Testis (tissue), 2 donors: Measurements from ENCODE around the gene AQP12A.

ENCODE experiments used
- POLR2A ChIP-seq: fragments of 450-650 bp; IDR thresholded peaks from one replicate; pipeline ENCODE4 v1.6.1; 2017; ENCODE audit warnings: antibody characterized with exemption, mild to moderate bottlenecking, moderate library complexity
- TF ChIP-seq, protein P1 (sequence below), 3 experiments: fragments of 450-650 bp in 2 of 3; fragments of 200-600 bp in 1 of 3; sonication (generic) in 1 of 3; IDR thresholded peaks; one replicate each; pipeline ENCODE4 v1.5.1; 2016 to 2019; ENCODE audit warnings: antibody characterized with exemption in 3 of 3, mild to moderate bottlenecking in 2 of 3, moderate library complexity in 1 of 3

GRCh38 chr2:240648155-240648649, 43.5 kb upstream of the AQP12A start:
- TF ChIP-seq, protein P1, sequence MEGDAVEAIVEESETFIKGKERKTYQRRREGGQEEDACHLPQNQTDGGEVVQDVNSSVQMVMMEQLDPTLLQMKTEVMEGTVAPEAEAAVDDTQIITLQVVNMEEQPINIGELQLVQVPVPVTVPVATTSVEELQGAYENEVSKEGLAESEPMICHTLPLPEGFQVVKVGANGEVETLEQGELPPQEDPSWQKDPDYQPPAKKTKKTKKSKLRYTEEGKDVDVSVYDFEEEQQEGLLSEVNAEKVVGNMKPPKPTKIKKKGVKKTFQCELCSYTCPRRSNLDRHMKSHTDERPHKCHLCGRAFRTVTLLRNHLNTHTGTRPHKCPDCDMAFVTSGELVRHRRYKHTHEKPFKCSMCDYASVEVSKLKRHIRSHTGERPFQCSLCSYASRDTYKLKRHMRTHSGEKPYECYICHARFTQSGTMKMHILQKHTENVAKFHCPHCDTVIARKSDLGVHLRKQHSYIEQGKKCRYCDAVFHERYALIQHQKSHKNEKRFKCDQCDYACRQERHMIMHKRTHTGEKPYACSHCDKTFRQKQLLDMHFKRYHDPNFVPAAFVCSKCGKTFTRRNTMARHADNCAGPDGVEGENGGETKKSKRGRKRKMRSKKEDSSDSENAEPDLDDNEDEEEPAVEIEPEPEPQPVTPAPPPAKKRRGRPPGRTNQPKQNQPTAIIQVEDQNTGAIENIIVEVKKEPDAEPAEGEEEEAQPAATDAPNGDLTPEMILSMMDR (IDR thresholded peaks at IDR 0.05) = no peak
- no peak for TF ChIP-seq POLR2A
